MCF 10A (cell line): ENCODE data around the gene HYAL1. TPM values are rescaled to one million over a fixed set of nuclear protein-coding genes. Genes with fewer than 3 reads are reported as not detected.
A peak's percentile ranks its signal among the peaks of the same experiment; 100 is the strongest.

ENCODE experiments used
- BruUV-seq: library from RNA; stranded (reverse); fragments of 400-500 nt; replicated peaks from 2 replicates; lab custom pipeline; 2021; lab: Mats Ljungman, UMichigan
- CTCF ChIA-PET: fragments of 300-600 bp; sonication (Branson Sonifier 250); formaldehyde crosslinking; extraction: SDS; loops from one replicate; lab custom pipeline; 2021; ENCODE audit warnings: antibody characterized with exemption, inconsistent platforms; lab: Yijun Ruan, JAX
- POLR2A ChIA-PET: fragments of 300-600, 350-650 bp; sonication (Branson Sonifier 250); formaldehyde crosslinking; extraction: SDS; loops from one replicate; lab custom pipeline; 2020; ENCODE audit warnings: antibody characterized with exemption, inconsistent platforms; lab: Yijun Ruan, JAX
- DNase-seq: peaks from one replicate; pipeline ENCODE4 v3.0.0-alpha.2; 2018; ENCODE audit not compliant: unreplicated experiment
- H3K27ac Mint-ChIP-seq: one replicate; pipeline ENCODE4 v1.8.0; 2022; ENCODE audit warnings: mild to moderate bottlenecking, low read depth, mixed read lengths; ENCODE audit not compliant: unreplicated experiment
- H3K27me3 Mint-ChIP-seq: one replicate; pipeline ENCODE4 v1.8.0; 2022; ENCODE audit warnings: mixed read lengths; ENCODE audit not compliant: insufficient read depth, unreplicated experiment
- H3K36me3 Mint-ChIP-seq: one replicate; pipeline ENCODE4 v1.8.0; 2022; ENCODE audit warnings: mild to moderate bottlenecking, moderate library complexity, mixed read lengths; ENCODE audit not compliant: insufficient read depth, unreplicated experiment
- H3K4me1 Mint-ChIP-seq: one replicate; pipeline ENCODE4 v1.8.0; 2022; ENCODE audit warnings: mixed read lengths; ENCODE audit not compliant: insufficient read depth, unreplicated experiment
- H3K4me3 Mint-ChIP-seq: one replicate; pipeline ENCODE4 v1.8.0; 2022; ENCODE audit warnings: mild to moderate bottlenecking, moderate library complexity, mixed read lengths; ENCODE audit not compliant: unreplicated experiment
- H3K9me3 Mint-ChIP-seq: one replicate; pipeline ENCODE4 v1.8.0; 2022; ENCODE audit warnings: mixed read lengths; ENCODE audit not compliant: unreplicated experiment
- intact Hi-C: fragments of 100-400 bp; cut with micrococcal nuclease; formaldehyde crosslinking; loops from 2 replicates; pipeline ENCODE4 v1.14.1; 2022
- total RNA-seq: library from RNA; stranded (reverse); gene quantifications from 2 replicates; pipeline ENCODE4 v1.2.3, GENCODE V29; 2022
- TF ChIP-seq, protein P1 (sequence below): fragments of 200-600 bp; IDR thresholded peaks from one replicate; pipeline ENCODE4 v1.8.0; 2022; ENCODE audit warnings: antibody characterized with exemption, mild to moderate bottlenecking; ENCODE audit not compliant: unreplicated experiment

The HYAL1 gene
- total RNA-seq, 1 experiment from 2014 or later = 0.70 TPM

DNA sequence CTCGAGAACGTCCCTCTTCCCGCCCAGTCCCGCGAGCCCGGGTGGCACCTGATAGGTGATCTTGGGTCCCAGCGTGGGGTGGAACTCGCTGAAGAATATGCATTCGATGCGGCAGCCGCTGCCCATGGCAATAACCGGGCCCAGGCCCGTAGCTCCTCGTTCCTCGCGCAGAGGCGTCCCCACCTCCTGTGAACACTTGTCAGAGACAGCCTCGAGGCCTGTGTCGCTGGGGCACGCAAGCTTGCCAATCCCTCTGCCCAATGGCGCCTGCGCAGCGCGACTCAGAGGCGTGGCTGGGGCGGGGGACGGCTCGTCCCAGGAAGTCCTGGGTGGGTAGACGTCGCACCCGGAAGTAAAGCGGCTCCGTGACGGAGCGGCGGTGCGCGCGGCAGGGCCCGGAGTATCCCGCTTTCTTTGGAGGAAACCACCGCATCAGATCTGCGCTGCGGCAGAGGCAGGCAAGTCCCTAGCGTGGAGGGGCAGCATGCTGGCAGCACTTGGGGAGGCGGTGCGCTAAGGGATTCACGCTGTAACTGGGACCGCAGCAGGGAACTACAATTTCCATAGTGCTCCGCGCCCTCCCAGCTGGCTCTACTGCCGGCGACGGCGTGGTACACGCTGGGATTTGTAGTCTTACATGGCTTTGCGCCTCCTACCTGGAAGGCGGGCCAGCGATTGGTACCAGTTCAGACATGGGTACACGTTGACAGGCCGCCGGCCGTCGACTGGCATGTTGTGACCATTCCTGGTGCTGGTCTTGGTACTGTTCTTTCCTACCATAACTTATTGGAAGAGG is 47.4 kb upstream of the HYAL1 start, which contains the start of the genes CYB561D2 and NPRL2:
CYB561D2 (plus strand) TSS at position 336 of the 796 bp plus-strand sequence. CDS start 572 bp downstream, outside the sequence.
NPRL2 (minus strand) TSS at position 249 of the 796 bp plus-strand sequence; CDS start at position 126, 123 bp downstream.
- Mint-ChIP-seq H3K36me3 (peaks cover 54% of the 10 kb centered on the region), H3K4me3 (peak within 1 kb of the TSS; percentile 87), H3K27me3 (no peaks in the 10 kb centered on the region), H3K9me3 (no peaks in the 10 kb centered on the region), H3K27ac (peak within 1 kb of the TSS; percentile 95), H3K4me1 (peaks cover 26% of the 10 kb centered on the region)
- POLR2A ChIA-PET = interaction anchor here (0.6 to 5.2 kb wide), 19 partner anchors 9 to 1321 kb away, joined by 3 to 79 read pairs (median 4); partner anchors contain the start of genes HEMK1, IFRD2, MAPKAPK3 and RASSF1
- TF ChIP-seq, protein P1, sequence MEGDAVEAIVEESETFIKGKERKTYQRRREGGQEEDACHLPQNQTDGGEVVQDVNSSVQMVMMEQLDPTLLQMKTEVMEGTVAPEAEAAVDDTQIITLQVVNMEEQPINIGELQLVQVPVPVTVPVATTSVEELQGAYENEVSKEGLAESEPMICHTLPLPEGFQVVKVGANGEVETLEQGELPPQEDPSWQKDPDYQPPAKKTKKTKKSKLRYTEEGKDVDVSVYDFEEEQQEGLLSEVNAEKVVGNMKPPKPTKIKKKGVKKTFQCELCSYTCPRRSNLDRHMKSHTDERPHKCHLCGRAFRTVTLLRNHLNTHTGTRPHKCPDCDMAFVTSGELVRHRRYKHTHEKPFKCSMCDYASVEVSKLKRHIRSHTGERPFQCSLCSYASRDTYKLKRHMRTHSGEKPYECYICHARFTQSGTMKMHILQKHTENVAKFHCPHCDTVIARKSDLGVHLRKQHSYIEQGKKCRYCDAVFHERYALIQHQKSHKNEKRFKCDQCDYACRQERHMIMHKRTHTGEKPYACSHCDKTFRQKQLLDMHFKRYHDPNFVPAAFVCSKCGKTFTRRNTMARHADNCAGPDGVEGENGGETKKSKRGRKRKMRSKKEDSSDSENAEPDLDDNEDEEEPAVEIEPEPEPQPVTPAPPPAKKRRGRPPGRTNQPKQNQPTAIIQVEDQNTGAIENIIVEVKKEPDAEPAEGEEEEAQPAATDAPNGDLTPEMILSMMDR = no peak
- CTCF ChIA-PET = interaction anchor here (0.6 to 5.8 kb wide), 8 partner anchors 8 to 265 kb away, joined by 3 to 46 read pairs (median 5); no protein-coding TSS in a partner anchor
- no TSS peak for BruUV-seq
- intact Hi-C loops = no loop called here
- peak; percentile 95 for DNase-seq

- CTCF ChIA-PET = interaction anchor here (0.6 to 5.8 kb wide), 7 partner anchors 13 to 265 kb away, joined by 3 to 46 read pairs (median 6); no protein-coding TSS in a partner anchor
- TF ChIP-seq, protein P1 = no peak
- H3K9me3 Mint-ChIP-seq = no peaks in the 10 kb centered on the region
- intact Hi-C loops = no loop called here
- POLR2A ChIA-PET = interaction anchor here (0.6 to 5.2 kb wide), 16 partner anchors 9 to 1602 kb away, joined by 3 to 79 read pairs (median 4); partner anchors contain the start of genes HEMK1, IFRD2, MAPKAPK3 and TMEM115
- no TSS peak for BruUV-seq
- peak overlapping the region; percentile 87 for H3K4me3 Mint-ChIP-seq
- no peak for DNase-seq
- peaks cover 22% of the 10 kb centered on the region for H3K4me1 Mint-ChIP-seq
- peaks cover 48% of the 10 kb centered on the region for H3K36me3 Mint-ChIP-seq
- H3K27me3 Mint-ChIP-seq = no peaks in the 10 kb centered on the region
- H3K27ac Mint-ChIP-seq = peak overlapping the region; percentile 95
These were observed 46.8 kb upstream of the HYAL1 start for GRCh38 chr3:50350213-50350526.

DNA sequence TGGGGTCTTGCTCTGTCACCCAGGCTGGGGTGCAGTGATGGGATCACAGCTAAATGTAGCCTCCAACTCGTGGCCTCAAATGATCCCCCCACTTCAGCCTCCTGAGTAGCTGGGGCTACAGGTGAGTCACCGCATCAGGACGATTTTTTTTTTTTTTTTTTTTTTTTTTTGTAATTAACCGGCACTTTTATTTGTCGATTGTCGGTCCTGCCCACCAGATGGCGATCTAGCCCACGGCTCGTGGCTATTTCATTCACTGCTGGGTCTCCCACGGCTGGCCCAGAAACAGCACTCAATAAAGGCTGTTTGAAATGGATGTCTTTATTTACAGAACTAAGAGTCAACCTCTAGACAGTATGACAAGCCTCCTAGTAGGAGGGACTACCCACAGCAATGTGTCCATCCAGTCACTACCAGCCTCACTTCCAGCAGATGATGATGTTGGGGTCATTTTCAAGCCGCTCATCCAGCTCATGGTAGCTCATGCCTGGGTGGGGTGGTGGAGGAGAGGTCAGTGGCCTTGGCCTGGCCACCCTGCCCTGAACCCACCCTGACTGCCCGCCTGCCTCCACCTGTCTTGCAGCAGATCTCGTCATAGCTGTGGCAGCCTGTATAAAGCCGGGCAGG is 43.9 kb upstream of the HYAL1 start:
- intact Hi-C loops = loop anchor here (1.0 to 5.0 kb wide), 3 partner anchors 80 to 265 kb away; partner anchors contain the start of gene CISH
- Mint-ChIP-seq H3K9me3 (no peaks in the 10 kb centered on the region), H3K27ac (no peak overlapping the region), H3K4me3 (no peak overlapping the region), H3K27me3 (no peaks in the 10 kb centered on the region), H3K36me3 (peaks cover 27% of the 10 kb centered on the region), H3K4me1 (peaks cover 22% of the 10 kb centered on the region)
- peak; percentile 82 for DNase-seq
- CTCF ChIA-PET = interaction anchor here (0.6 to 5.8 kb wide), 28 partner anchors 9 to 1807 kb away, joined by 3 to 46 read pairs (median 4); partner anchors contain the start of genes TMEM115 and TUSC2
- POLR2A ChIA-PET = interaction anchor here (0.5 to 5.2 kb wide), 5 partner anchors 9 to 387 kb away, joined by 3 to 79 read pairs (median 4); partner anchors contain the start of gene TUSC2
- no TSS peak for BruUV-seq
- TF ChIP-seq, protein P1 = peak; percentile 39
